Transverse colon (tissue), 3 donors: ENCODE measurements around the gene NRXN2.

Experiments
- CTCF ChIP-seq, 5 experiments: fragments of 200-600 bp in 3 of 5; fragments of 450-650 bp in 2 of 5; sonication (generic) in 3 of 5; IDR thresholded peaks; 1 replicate in 2 of 5; 2 replicates in 3 of 5; pipeline ENCODE4 v1.5.1; 2016 to 2017; ENCODE audit warnings: antibody characterized with exemption in 5 of 5, inconsistent platforms in 3 of 5, mild to moderate bottlenecking in 2 of 5, moderate library complexity in 1 of 5
- EP300 ChIP-seq: sonication (generic); formaldehyde crosslinking; IDR thresholded peaks from one replicate; pipeline ENCODE4 v1.6.1; 2017; ENCODE audit warnings: antibody characterized with exemption, low read depth
- POLR2A ChIP-seq: fragments of 450-650 bp; IDR thresholded peaks from one replicate; pipeline ENCODE4 v1.6.1; 2016; ENCODE audit warnings: antibody characterized with exemption, mild to moderate bottlenecking, moderate library complexity

GRCh38 chr11:64591257-64592233 is 131.5 kb downstream of the NRXN2 start:
- no peak for TF ChIP-seq EP300
- TF ChIP-seq CTCF (IDR thresholded peaks at IDR 0.05) = no peak
- no peak for TF ChIP-seq POLR2A
